Measurements from ENCODE around the gene GRN. TPM values are rescaled to one million over a fixed set of nuclear protein-coding genes. Genes with fewer than 3 reads are reported as not detected.

The GRN gene
- total and polyA plus RNA-seq, 2 of the 8 experiments (the other 6 are each of a cell fraction or from before 2014, with no cell fraction given), result 108 to 387 TPM

DNA sequence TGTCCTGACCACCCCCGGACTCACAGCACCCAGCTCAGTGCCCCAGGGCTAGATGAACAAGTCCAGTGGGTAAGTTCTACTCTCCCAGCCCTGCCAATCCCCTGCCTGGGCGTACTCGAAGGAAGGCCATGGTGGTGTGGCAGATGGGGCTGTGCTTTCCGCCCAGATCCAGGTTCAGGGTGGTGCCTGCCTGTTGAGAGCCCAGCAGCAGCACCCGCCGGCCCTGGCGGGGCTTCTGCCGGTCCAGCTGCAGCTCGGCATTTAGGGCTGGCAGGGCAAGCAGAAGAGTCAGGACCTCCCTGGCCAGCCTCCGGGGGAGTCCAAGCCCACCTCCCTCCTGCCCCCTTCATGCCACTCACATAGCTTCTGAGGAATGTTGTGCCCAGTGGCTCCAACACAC is 34.8 kb downstream of the GRN start:
- Histone ChIP-seq H3K18ac (ENCODE audit: extremely low read depth, low read length) (no peak overlapping the region; the same call in 1 of the 2 replicates), H4K8ac (ENCODE audit: extremely low read depth, insufficient read depth, low read length) (no peak overlapping the region), H3K27ac (ENCODE audit: low read depth, low read length) (no peak overlapping the region), H2BK20ac (ENCODE audit: low read length) (no peak overlapping the region), H2AK5ac (ENCODE audit: low read depth, low read length) (no peak overlapping the region), H3K23me2 (ENCODE audit: low read depth, low read length) (peaks cover 9% of the 10 kb centered on the region; the same call in 1 of the 2 replicates), H3K4ac (replicated peaks; ENCODE audit: insufficient read length, low read depth, low read length) (no peak overlapping the region), H2BK5ac (ENCODE audit: low read depth, low read length) (no peak overlapping the region), H3K36me3 (ENCODE audit: control insufficient read depth in 2 of 4, insufficient read depth in 4 of 4, low read length in 3 of 4) (no peaks in the 10 kb centered on the region), H3K79me1 (ENCODE audit: low read depth, low read length) (no peaks in the 10 kb centered on the region), H3K14ac (ENCODE audit: insufficient read length) (no peak overlapping the region), H3K23ac (ENCODE audit: insufficient read length) (no peak overlapping the region), H3K4me1 (replicated peaks in 1 of 4; ENCODE audit: control insufficient read depth in 3 of 4, insufficient read depth in 4 of 4, low read length in 3 of 4) (peaks cover 4 to 24% (median 14%) of the 10 kb centered on the region in 4 experiments), H2BK12ac (ENCODE audit: low read depth, low read length) (peak overlapping the region; percentile 39; the same call in 1 of the 2 replicates), H3K4me2 (ENCODE audit: insufficient read depth in 1 of 2, low read depth in 2 of 2, low read length in 2 of 2) (no peak overlapping the region), H3K4me3 (ENCODE audit: extremely low read depth in 1 of 4, insufficient read depth in 2 of 4, low read depth in 3 of 4, low read length in 4 of 4) (no peak overlapping the region), H3K56ac (replicated peaks; ENCODE audit: insufficient read length, low read depth, low read length) (no peak overlapping the region), H4K91ac (replicated peaks; ENCODE audit: insufficient read length, low read length) (peak overlapping the region; percentile 30), H3K79me2 (ENCODE audit: control insufficient read depth in 1 of 2, insufficient read depth in 2 of 2, low read length in 2 of 2) (no peaks in the 10 kb centered on the region), H4K5ac (ENCODE audit: insufficient read length, low read depth, low read length) (no peak overlapping the region), H4K20me1 (replicated peaks in 1 of 2; ENCODE audit: control insufficient read depth in 1 of 2, insufficient read depth in 2 of 2, low read length in 2 of 2) (peaks cover 0 to 4% of the 10 kb centered on the region in 2 experiments), H2BK120ac (replicated peaks; ENCODE audit: low read depth, low read length) (no peak overlapping the region), H2BK15ac (ENCODE audit: low read length) (no peak overlapping the region), H3K9ac (replicated peaks in 1 of 4; ENCODE audit: extremely low read depth in 1 of 4, low read depth in 3 of 4, low read length in 3 of 4) (no peak overlapping the region), H3K27me3 (replicated peaks in 1 of 4; ENCODE audit: control insufficient read depth in 3 of 4, extremely low read depth in 1 of 4, insufficient read depth in 3 of 4, low read length in 3 of 4) (peaks cover 10 to 21% (median 20%) of the 10 kb centered on the region in 4 experiments), H2AFZ (ENCODE audit: low read length) (no peak overlapping the region), H3K9me3 (ENCODE audit: insufficient read depth in 2 of 2, low read depth in 1 of 2, low read length in 1 of 2) (no peaks in the 10 kb centered on the region)
- no peak for DNase-seq (ENCODE audit: low read depth in 1 of 2, low spot score in 2 of 2)
- WGBS, 2 experiments (ENCODE audit: extremely low coverage in 1 of 2, insufficient coverage in 1 of 2, insufficient read length in 1 of 2, insufficient replicate concordance in 2 of 2, low coverage in 1 of 2, low lambda C conversion rate in 2 of 2, missing lambda C conversion rate in 1 of 2), result 91% methylated on average over 10 of the region's 10 CpGs; no CpG with 5 or more reads in 1 of the 2 experiments
- no peak for FAIRE-seq
- CTCF ChIA-PET (ENCODE audit: partially characterized antibody), result interaction anchor here (0.7 to 13.8 kb wide), 8 partner anchors 9 to 500 kb away, joined by 3 to 177 read pairs (median 4); partner anchors contain the start of gene FAM171A2
- POLR2A ChIA-PET (ENCODE audit: partially characterized antibody), result interaction anchor here (1.3 to 1.6 kb wide), 2 partner anchors 13 to 143 kb away, joined by 3 read pairs; no protein-coding TSS in a partner anchor
- TF ChIP-seq, protein P1, sequence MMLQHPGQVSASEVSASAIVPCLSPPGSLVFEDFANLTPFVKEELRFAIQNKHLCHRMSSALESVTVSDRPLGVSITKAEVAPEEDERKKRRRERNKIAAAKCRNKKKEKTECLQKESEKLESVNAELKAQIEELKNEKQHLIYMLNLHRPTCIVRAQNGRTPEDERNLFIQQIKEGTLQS (IDR thresholded peaks at IDR 0.05; ENCODE audit: insufficient read depth, low read depth, low read length), result no peak
- no peak for TF ChIP-seq POU5F1 (IDR thresholded peaks at IDR 0.05; ENCODE audit: low read depth, low read length)
- TF ChIP-seq TCF12 (IDR thresholded peaks at IDR 0.05; ENCODE audit: low read depth, low read length), result no peak
- no peak for TF ChIP-seq TAF7 (optimal IDR thresholded peaks at IDR 0.05; ENCODE audit: borderline replicate concordance, low read depth, low read length)
- TF ChIP-seq KDM1A (IDR thresholded peaks at IDR 0.05; ENCODE audit: borderline replicate concordance, low read length), result no peak
- no peak for TF ChIP-seq BCL11A (IDR thresholded peaks at IDR 0.05; ENCODE audit: low read depth in 2 of 2, low read length in 2 of 2)
- no peak for TF ChIP-seq TEAD4 (IDR thresholded peaks at IDR 0.05; ENCODE audit: low read depth, low read length)
